Hepatocyte (in vitro differentiated cells): ENCODE results near the gene TAS2R38. TPM values are rescaled to one million over a fixed set of nuclear protein-coding genes. Genes with fewer than 3 reads are reported as not detected.

Experiments used
- DNase-seq: peaks from one replicate; pipeline ENCODE4 v3.0.0-alpha.2; 2016; ENCODE audit warnings: low spot score
- H2AFZ ChIP-seq: fragments of 200-600 bp; sonication (generic); 2 replicates; pipeline ENCODE4 v1.6.0; 2016; ENCODE audit warnings: antibody characterized with exemption, mild to moderate bottlenecking
- H3K27ac ChIP-seq: fragments of 200-600 bp; sonication (generic); 2 replicates; pipeline ENCODE4 v1.5.1; 2016; ENCODE audit warnings: mild to moderate bottlenecking
- H3K27me3 ChIP-seq: fragments of 200-600 bp; sonication (generic); 2 replicates; pipeline ENCODE4 v1.6.1; 2016
- H3K36me3 ChIP-seq: fragments of 200-600 bp; sonication (generic); replicated peaks from 2 replicates; pipeline ENCODE4 v1.5.1; 2016; ENCODE audit warnings: low read depth; ENCODE audit not compliant: insufficient read depth
- H3K4me1 ChIP-seq: fragments of 200-600 bp; sonication (generic); 2 replicates; pipeline ENCODE4 v1.5.1; 2016; ENCODE audit warnings: mild to moderate bottlenecking, moderate library complexity; ENCODE audit not compliant: insufficient read depth
- H3K4me2 ChIP-seq: fragments of 200-600 bp; sonication (generic); 2 replicates; pipeline ENCODE4 v1.6.0; 2016
- H3K4me3 ChIP-seq: fragments of 200-600 bp; sonication (generic); 2 replicates; pipeline ENCODE4 v1.5.1; 2016; ENCODE audit warnings: mild to moderate bottlenecking
- H3K79me2 ChIP-seq: fragments of 200-600 bp; sonication (generic); 2 replicates; pipeline ENCODE4 v1.6.0; 2017; ENCODE audit warnings: mild to moderate bottlenecking
- H3K9me2 ChIP-seq: fragments of 200-600 bp; sonication (generic); replicated peaks from 2 replicates; pipeline ENCODE4 v1.6.0; 2017; ENCODE audit warnings: mild to moderate bottlenecking; ENCODE audit not compliant: insufficient read depth
- H3K9me3 ChIP-seq: fragments of 200-600 bp; sonication (generic); 2 replicates; pipeline ENCODE4 v1.5.1; 2016; ENCODE audit warnings: low read depth, mild to moderate bottlenecking
- H4K20me1 ChIP-seq: fragments of 200-600 bp; sonication (generic); 2 replicates; pipeline ENCODE4 v1.6.0; 2016; ENCODE audit warnings: mild to moderate bottlenecking; ENCODE audit not compliant: insufficient read depth, poor library complexity, severe bottlenecking
- CTCF ChIP-seq: fragments of 200-600 bp; sonication (generic); IDR thresholded peaks from 2 replicates; pipeline ENCODE4 v1.5.1; 2016; ENCODE audit warnings: antibody characterized with exemption, mild to moderate bottlenecking; ENCODE audit not compliant: poor library complexity
- EZH2 ChIP-seq: fragments of 200-600 bp; sonication (generic); IDR thresholded peaks from 2 replicates; pipeline ENCODE4 v1.6.1; 2016; ENCODE audit warnings: antibody characterized with exemption, mild to moderate bottlenecking, borderline replicate concordance
- EZH2phosphoT487 ChIP-seq: fragments of 200-600 bp; sonication (generic); IDR thresholded peaks from one replicate; pipeline ENCODE4 v1.6.1; 2018; ENCODE audit warnings: antibody characterized with exemption, mild to moderate bottlenecking, low read depth, moderate library complexity; ENCODE audit not compliant: unreplicated experiment, severe bottlenecking
- WGBS: methylation state at CpG from one replicate; pipeline ENCODE4 v1.1.6; 2016; ENCODE audit warnings: low lambda C conversion rate; ENCODE audit errors: missing lambda C conversion rate; 5-methylcytosine and 5-hydroxymethylcytosine counted together
- polyA plus RNA-seq: library from polyadenylated mRNA; unstranded; fragments of >200 nt; fragmentation: Nextera tagmentation; extraction: Ambion mirVana; gene quantifications from 2 replicates; pipeline ENCODE4 v1.2.1, GENCODE V29; 2016
- total RNA-seq: library from RNA; depleted of rRNA; stranded (reverse); fragments of >200 nt; gene quantifications from 2 replicates; pipeline ENCODE4 v1.2.3, GENCODE V29; 2014

The TAS2R38 gene
- total and polyA plus RNA-seq, 2 experiments from 2014 or later, result not detected

GRCh38 chr7:141960687-141961422 is 12.7 kb downstream of the TAS2R38 start:
- Histone ChIP-seq H2AFZ (no peak overlapping the region), H3K27me3 (no peaks in the 10 kb centered on the region), H4K20me1 (no peaks in the 10 kb centered on the region), H3K4me1 (no peaks in the 10 kb centered on the region), H3K79me2 (no peaks in the 10 kb centered on the region), H3K27ac (no peak overlapping the region), H3K36me3 (no peaks in the 10 kb centered on the region), H3K4me3 (no peak overlapping the region), H3K9me2 (no peaks in the 10 kb centered on the region), H3K4me2 (no peak overlapping the region), H3K9me3 (no peaks in the 10 kb centered on the region)
- 87% methylated on average over 3 of the region's 3 CpGs for WGBS
- no peak for TF ChIP-seq EZH2
- TF ChIP-seq CTCF, result no peak
- TF ChIP-seq EZH2phosphoT487, result no peak
- no peak for DNase-seq

GRCh38 chr7:141956084-141956483 is 17.5 kb downstream of the TAS2R38 start:
- TF ChIP-seq EZH2phosphoT487 (no peak), EZH2 (no peak), CTCF (no peak)
- Histone ChIP-seq H4K20me1 (no peaks in the 10 kb centered on the region), H3K9me3 (no peaks in the 10 kb centered on the region), H3K4me3 (no peak overlapping the region), H3K4me2 (no peak overlapping the region), H3K9me2 (no peaks in the 10 kb centered on the region), H3K27me3 (no peaks in the 10 kb centered on the region), H3K36me3 (no peaks in the 10 kb centered on the region), H3K79me2 (no peaks in the 10 kb centered on the region), H3K4me1 (no peaks in the 10 kb centered on the region), H3K27ac (no peak overlapping the region), H2AFZ (no peak overlapping the region)
- WGBS, result 78% methylated on average over 3 of the region's 3 CpGs
- no peak for DNase-seq

- Histone ChIP-seq H3K36me3 (no peaks in the 10 kb centered on the region), H3K4me3 (no peak overlapping the region), H2AFZ (no peak overlapping the region), H3K27ac (no peak overlapping the region), H4K20me1 (no peaks in the 10 kb centered on the region), H3K27me3 (no peaks in the 10 kb centered on the region), H3K4me2 (no peak overlapping the region), H3K9me3 (no peaks in the 10 kb centered on the region), H3K4me1 (no peaks in the 10 kb centered on the region), H3K79me2 (no peaks in the 10 kb centered on the region), H3K9me2 (no peaks in the 10 kb centered on the region)
- WGBS, result 83% methylated on average over 1 of the region's 1 CpG
- TF ChIP-seq EZH2 (no peak), EZH2phosphoT487 (no peak), CTCF (no peak)
- no peak for DNase-seq
These were observed 19.2 kb downstream of the TAS2R38 start for GRCh38 chr7:141954334-141954733.

- Histone ChIP-seq H3K4me2 (no peak overlapping the region), H3K79me2 (no peaks in the 10 kb centered on the region), H3K4me3 (no peak overlapping the region), H4K20me1 (no peaks in the 10 kb centered on the region), H3K36me3 (no peaks in the 10 kb centered on the region), H3K27me3 (no peaks in the 10 kb centered on the region), H3K27ac (no peak overlapping the region), H2AFZ (no peak overlapping the region), H3K9me3 (no peaks in the 10 kb centered on the region), H3K9me2 (no peaks in the 10 kb centered on the region), H3K4me1 (no peaks in the 10 kb centered on the region)
- TF ChIP-seq EZH2phosphoT487, result no peak
- no peak for TF ChIP-seq EZH2
- TF ChIP-seq CTCF, result no peak
- 93% methylated on average over 1 of the region's 1 CpG for WGBS
- no peak for DNase-seq
These were observed 21.1 kb downstream of the TAS2R38 start for GRCh38 chr7:141952461-141952860.
